Loucy (cell line): ENCODE data around the gene PPARG.
"Not testable (repeated sequence)": the region's sequence is repeated elsewhere in the genome, so short reads cannot be mapped to it uniquely, and the experiment has no call there.

Source experiments
- H2AFZ ChIP-seq: fragments of 200-600 bp; sonication (generic); 2 replicates; pipeline ENCODE4 v1.6.0; 2016; ENCODE audit warnings: antibody characterized with exemption, mild to moderate bottlenecking, low read length, moderate library complexity
- H3F3A ChIP-seq: fragments of 200-600 bp; 2 replicates; pipeline ENCODE4 v1.6.0; 2016; ENCODE audit warnings: antibody characterized with exemption, low read depth, mild to moderate bottlenecking
- H3K27me3 ChIP-seq: fragments of 200-600 bp; sonication (generic); 2 replicates; pipeline ENCODE4 v1.6.1; 2014; ENCODE audit warnings: low read length, mild to moderate bottlenecking; ENCODE audit not compliant: insufficient read depth, poor library complexity, severe bottlenecking
- H3K36me3 ChIP-seq: fragments of 200-600 bp; sonication (generic); 2 replicates; pipeline ENCODE4 v1.6.1; 2016; ENCODE audit warnings: low read length; ENCODE audit not compliant: insufficient read depth
- H3K4me1 ChIP-seq: fragments of 200-600 bp; sonication (generic); 2 replicates; pipeline ENCODE4 v1.5.1; 2014; ENCODE audit warnings: low read length, mild to moderate bottlenecking; ENCODE audit not compliant: insufficient read depth, poor library complexity, severe bottlenecking
- H3K4me2 ChIP-seq: fragments of 200-600 bp; sonication (generic); 2 replicates; pipeline ENCODE4 v1.6.0; 2014; ENCODE audit warnings: antibody characterized with exemption, low read length, low read depth, mild to moderate bottlenecking; ENCODE audit not compliant: poor library complexity, severe bottlenecking
- H3K4me3 ChIP-seq: fragments of 200-600 bp; sonication (generic); 2 replicates; pipeline ENCODE4 v1.5.1; 2014; ENCODE audit warnings: low read length, mild to moderate bottlenecking, mixed read lengths; ENCODE audit not compliant: poor library complexity, severe bottlenecking
- H3K79me2 ChIP-seq: fragments of 200-600 bp; sonication (generic); 2 replicates; pipeline ENCODE4 v1.6.1; 2014; ENCODE audit warnings: low read length; ENCODE audit not compliant: insufficient read depth
- H3K9ac ChIP-seq: fragments of 200-600 bp; sonication (generic); 2 replicates; pipeline ENCODE4 v1.6.0; 2014; ENCODE audit warnings: mild to moderate bottlenecking, low read depth, low read length, moderate library complexity; ENCODE audit not compliant: poor library complexity, severe bottlenecking
- H3K9me2 ChIP-seq: fragments of 200-600 bp; sonication (generic); replicated peaks from 2 replicates; pipeline ENCODE4 v1.6.1; 2016; ENCODE audit warnings: low read depth, low read length, mixed read lengths
- H3K9me3 ChIP-seq: fragments of 200-600 bp; sonication (generic); 2 replicates; pipeline ENCODE4 v1.6.1; 2014; ENCODE audit warnings: mild to moderate bottlenecking, antibody characterized with exemption, low read length, low read depth; ENCODE audit not compliant: insufficient read depth
- H4K20me1 ChIP-seq: fragments of 200-600 bp; sonication (generic); 2 replicates; pipeline ENCODE4 v1.6.0; 2014; ENCODE audit warnings: antibody characterized with exemption, low read length, mild to moderate bottlenecking; ENCODE audit not compliant: insufficient read depth, poor library complexity, severe bottlenecking
- EZH2phosphoT487 ChIP-seq: fragments of 200-600 bp; IDR thresholded peaks from 2 replicates; pipeline ENCODE4 v1.6.1; 2018; ENCODE audit warnings: antibody characterized with exemption, mild to moderate bottlenecking, moderate library complexity, borderline replicate concordance
- TF ChIP-seq, protein P1 (sequence below): fragments of 200-600 bp; sonication (generic); conservative IDR thresholded peaks from 2 replicates; pipeline ENCODE4 v1.5.1; 2014; ENCODE audit warnings: mild to moderate bottlenecking, antibody characterized with exemption, low read length

Gene PPARG

GRCh38 chr3:12447075-12447474 lies 158.2 kb downstream of the PPARG start:
- no peaks in the 10 kb centered on the region for H3K9me2 ChIP-seq
- peaks cover 7% of the 10 kb centered on the region for H3K4me1 ChIP-seq
- no peaks in the 10 kb centered on the region for H4K20me1 ChIP-seq
- H3K27me3 ChIP-seq, result no peaks in the 10 kb centered on the region
- no peaks in the 10 kb centered on the region for H3K36me3 ChIP-seq
- TF ChIP-seq EZH2phosphoT487, result no peak
- TF ChIP-seq, protein P1, sequence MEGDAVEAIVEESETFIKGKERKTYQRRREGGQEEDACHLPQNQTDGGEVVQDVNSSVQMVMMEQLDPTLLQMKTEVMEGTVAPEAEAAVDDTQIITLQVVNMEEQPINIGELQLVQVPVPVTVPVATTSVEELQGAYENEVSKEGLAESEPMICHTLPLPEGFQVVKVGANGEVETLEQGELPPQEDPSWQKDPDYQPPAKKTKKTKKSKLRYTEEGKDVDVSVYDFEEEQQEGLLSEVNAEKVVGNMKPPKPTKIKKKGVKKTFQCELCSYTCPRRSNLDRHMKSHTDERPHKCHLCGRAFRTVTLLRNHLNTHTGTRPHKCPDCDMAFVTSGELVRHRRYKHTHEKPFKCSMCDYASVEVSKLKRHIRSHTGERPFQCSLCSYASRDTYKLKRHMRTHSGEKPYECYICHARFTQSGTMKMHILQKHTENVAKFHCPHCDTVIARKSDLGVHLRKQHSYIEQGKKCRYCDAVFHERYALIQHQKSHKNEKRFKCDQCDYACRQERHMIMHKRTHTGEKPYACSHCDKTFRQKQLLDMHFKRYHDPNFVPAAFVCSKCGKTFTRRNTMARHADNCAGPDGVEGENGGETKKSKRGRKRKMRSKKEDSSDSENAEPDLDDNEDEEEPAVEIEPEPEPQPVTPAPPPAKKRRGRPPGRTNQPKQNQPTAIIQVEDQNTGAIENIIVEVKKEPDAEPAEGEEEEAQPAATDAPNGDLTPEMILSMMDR, result no peak
- H3K79me2 ChIP-seq, result no peaks in the 10 kb centered on the region
- no peak overlapping the region for H3K4me2 ChIP-seq
- H3F3A ChIP-seq, result no peaks in the 10 kb centered on the region
- H3K9me3 ChIP-seq, result no peaks in the 10 kb centered on the region
- H3K4me3 ChIP-seq, result no peak overlapping the region
- H2AFZ ChIP-seq, result no peak overlapping the region
- no peak overlapping the region for H3K9ac ChIP-seq

DNA sequence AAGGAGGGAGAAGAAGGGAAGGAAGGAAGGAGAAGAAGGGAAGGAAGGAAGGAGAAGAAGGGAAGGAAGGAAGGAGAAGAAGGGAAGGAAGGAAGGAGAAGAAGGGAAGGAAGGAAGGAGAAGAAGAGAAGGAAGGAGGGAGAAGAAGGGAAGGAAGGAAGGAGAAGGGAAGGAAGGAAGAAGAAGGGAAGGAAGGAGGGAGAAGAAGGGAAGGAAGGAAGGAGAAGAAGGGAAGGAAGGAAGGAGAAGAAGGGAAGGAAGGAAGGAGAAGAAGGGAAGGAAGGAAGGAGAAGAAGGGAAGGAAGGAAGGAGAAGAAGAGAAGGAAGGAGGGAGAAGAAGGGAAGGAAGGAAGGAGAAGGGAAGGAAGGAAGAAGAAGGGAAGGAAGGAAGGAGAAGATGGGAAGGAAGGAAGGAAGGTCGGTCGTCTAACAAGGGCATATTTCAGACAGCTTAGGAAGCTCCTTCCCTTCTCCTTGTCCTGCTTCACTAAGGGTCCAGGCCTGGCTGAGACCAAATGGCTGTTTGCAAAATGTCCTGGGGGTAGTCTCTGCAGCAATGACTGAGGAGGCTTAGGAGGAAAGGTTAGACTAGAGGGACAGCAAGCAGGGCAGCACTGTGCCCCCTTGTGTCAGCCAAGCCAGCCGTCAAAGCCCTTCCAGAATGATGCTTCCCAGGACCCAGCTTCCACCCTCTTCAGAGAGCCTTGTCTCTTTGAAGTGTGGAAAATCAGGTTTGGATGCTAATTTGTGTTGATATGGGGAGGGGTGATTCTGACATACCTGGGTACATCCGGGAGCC lies 159.7 kb downstream of the PPARG start:
- TF ChIP-seq, protein P1, result peak; percentile 30
- not testable (repeated sequence) for H3K79me2 ChIP-seq, H4K20me1 ChIP-seq, H3K9me3 ChIP-seq, H3K4me2 ChIP-seq, H3K4me3 ChIP-seq, H3F3A ChIP-seq, H3K9ac ChIP-seq, H2AFZ ChIP-seq, H3K4me1 ChIP-seq, H3K36me3 ChIP-seq, H3K27me3 ChIP-seq, H3K9me2 ChIP-seq

GRCh38 chr3:12449889-12450682 lies 161.2 kb downstream of the PPARG start:
- Histone ChIP-seq H3K4me1 (peaks cover 1% of the 10 kb centered on the region), H3K9me3 (no peaks in the 10 kb centered on the region), H3K9me2 (no peaks in the 10 kb centered on the region), H3F3A (no peaks in the 10 kb centered on the region), H3K4me2 (no peak overlapping the region), H3K79me2 (no peaks in the 10 kb centered on the region), H3K36me3 (no peaks in the 10 kb centered on the region), H3K4me3 (no peak overlapping the region), H3K27me3 (no peaks in the 10 kb centered on the region), H2AFZ (no peak overlapping the region), H4K20me1 (no peaks in the 10 kb centered on the region), H3K9ac (no peak overlapping the region)
- no peak for TF ChIP-seq EZH2phosphoT487
- TF ChIP-seq, protein P1, result no peak
